Stimulated activated CD8-positive, alpha-beta memory T cell treated with anti-CD3 and anti-CD28 coated beads, Interleukin-7, amount 100 ng/mL, for 48 hours (primary cell): ENCODE data around the gene MRPS18B.
"Not testable (repeated sequence)": the region's sequence is repeated elsewhere in the genome, so short reads cannot be mapped to it uniquely, and the experiment has no call there.

Experiments
- DNase-seq, 2 donors: peaks; one replicate each; pipeline ENCODE4 v3.0.0-alpha.2; 2020; ENCODE audit warnings: low read depth in 1 of 2; ENCODE audit errors: extremely low read depth in 1 of 2

Gene MRPS18B

GRCh38 chr6:30635834-30636233 is 18.2 kb downstream of the MRPS18B start:
- no peak for DNase-seq

GRCh38 chr6:30640481-30640880 is 22.8 kb downstream of the MRPS18B start:
- no peak for DNase-seq

GRCh38 chr6:30641048-30641447 is 23.4 kb downstream of the MRPS18B start:
- no peak for DNase-seq

- no peak for DNase-seq
Observed at GRCh38 chr6:30643656-30644055, 26.0 kb downstream of the MRPS18B start.

- no peak for DNase-seq
Observed at GRCh38 chr6:30644769-30645168, 27.1 kb downstream of the MRPS18B start.

GRCh38 chr6:30645989-30646388 is 28.3 kb downstream of the MRPS18B start:
- no peak for DNase-seq

- peak; percentile 80 to 88 for DNase-seq
Observed at GRCh38 chr6:30646450-30647241, 29.0 kb downstream of the MRPS18B start, which contains the start of gene C6orf136. C6orf136 (plus strand) TSS chr6:30647133; CDS start chr6:30647232, 99 bp downstream.

GRCh38 chr6:30647242-30648116 is 29.8 kb downstream of the MRPS18B start:
- peak; percentile 68 to 75 for DNase-seq

- DNase-seq: no peak
Observed at GRCh38 chr6:30651143-30651542, 33.5 kb downstream of the MRPS18B start.

GRCh38 chr6:30654798-30655742 is 37.4 kb downstream of the MRPS18B start:
- DNase-seq: no peak

GRCh38 chr6:30655743-30656094 is 38.1 kb downstream of the MRPS18B start:
- no peak for DNase-seq

- no peak for DNase-seq
Observed at GRCh38 chr6:30656513-30656912, 38.9 kb downstream of the MRPS18B start.

- no peak for DNase-seq
Observed at GRCh38 chr6:30657454-30657853, 39.8 kb downstream of the MRPS18B start.

- not testable (repeated sequence) for DNase-seq
Observed at GRCh38 chr6:30657922-30658321, 40.3 kb downstream of the MRPS18B start.

GRCh38 chr6:30664994-30665767 is 47.5 kb downstream of the MRPS18B start:
- DNase-seq: no peak

- peak in 1 of 2 donors; percentile 72 for DNase-seq
Observed at GRCh38 chr6:30666300-30666699, 48.7 kb downstream of the MRPS18B start.

- no peak for DNase-seq
Observed at GRCh38 chr6:30670760-30671527, 53.3 kb downstream of the MRPS18B start.

- DNase-seq: peak; percentile 77 to 89
Observed at GRCh38 chr6:30672445-30673253, 55.0 kb downstream of the MRPS18B start, which contains the start of gene DHX16. DHX16 (minus strand) TSS chr6:30673006; CDS start chr6:30672841, 165 bp downstream.
